PFSK-1 (cell line): ENCODE measurements around the gene NRIP1.

Experiments
- FOXP2 ChIP-seq: optimal IDR thresholded peaks from 2 replicates; pipeline ENCODE3; 2011; ENCODE audit warnings: borderline replicate concordance, control low read depth, inconsistent platforms; ENCODE audit not compliant: insufficient read depth; ENCODE audit errors: extremely low read length, extremely low read depth
- POLR2AphosphoS5 ChIP-seq: IDR thresholded peaks from 2 replicates; pipeline ENCODE4 v1.6.1; 2012; ENCODE audit warnings: low read depth, mild to moderate bottlenecking, control low read depth, low read length, moderate library complexity
- SIN3A ChIP-seq: IDR thresholded peaks from 2 replicates; pipeline ENCODE4 v1.6.1; 2012; ENCODE audit warnings: mild to moderate bottlenecking, low read length, moderate library complexity, borderline replicate concordance; ENCODE audit not compliant: insufficient read depth
- TAF1 ChIP-seq: IDR thresholded peaks from 2 replicates; pipeline ENCODE4 v1.6.1; 2012; ENCODE audit warnings: low read length, control low read depth, borderline replicate concordance; ENCODE audit not compliant: insufficient read depth
- TF ChIP-seq, protein P1 (sequence below), 2 experiments: IDR thresholded peaks; 2 replicates each; pipeline versions ENCODE4 v1.6.1 to v1.8.0; 2011 to 2012; ENCODE audit warnings: low read depth in 2 of 2, low read length in 2 of 2, control low read depth in 1 of 2, inconsistent platforms in 1 of 2, mild to moderate bottlenecking in 1 of 2, moderate library complexity in 1 of 2; ENCODE audit not compliant: insufficient read depth in 1 of 2

DNA sequence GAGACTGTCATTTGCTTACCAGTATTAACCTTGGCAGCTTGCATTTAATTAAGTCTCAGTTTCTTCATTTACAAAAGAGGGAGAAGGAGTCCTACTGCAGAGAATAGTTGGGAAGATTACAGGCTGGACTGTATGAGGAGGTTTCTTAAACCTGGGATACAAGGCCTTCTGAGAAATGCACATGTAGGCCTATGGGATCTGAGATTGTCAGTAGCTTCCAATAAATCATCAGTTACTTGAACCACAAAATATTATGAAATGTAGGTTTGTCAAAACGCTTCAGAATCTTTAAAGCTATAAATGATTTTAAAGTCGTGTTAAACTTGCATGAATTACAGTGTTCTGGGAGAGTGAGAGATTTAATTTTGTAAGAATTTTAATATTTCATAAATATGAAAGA, 69.6 kb downstream of the NRIP1 start:
- no peak for TF ChIP-seq SIN3A
- TF ChIP-seq TAF1: no peak
- TF ChIP-seq POLR2AphosphoS5: no peak
- TF ChIP-seq, protein P1, sequence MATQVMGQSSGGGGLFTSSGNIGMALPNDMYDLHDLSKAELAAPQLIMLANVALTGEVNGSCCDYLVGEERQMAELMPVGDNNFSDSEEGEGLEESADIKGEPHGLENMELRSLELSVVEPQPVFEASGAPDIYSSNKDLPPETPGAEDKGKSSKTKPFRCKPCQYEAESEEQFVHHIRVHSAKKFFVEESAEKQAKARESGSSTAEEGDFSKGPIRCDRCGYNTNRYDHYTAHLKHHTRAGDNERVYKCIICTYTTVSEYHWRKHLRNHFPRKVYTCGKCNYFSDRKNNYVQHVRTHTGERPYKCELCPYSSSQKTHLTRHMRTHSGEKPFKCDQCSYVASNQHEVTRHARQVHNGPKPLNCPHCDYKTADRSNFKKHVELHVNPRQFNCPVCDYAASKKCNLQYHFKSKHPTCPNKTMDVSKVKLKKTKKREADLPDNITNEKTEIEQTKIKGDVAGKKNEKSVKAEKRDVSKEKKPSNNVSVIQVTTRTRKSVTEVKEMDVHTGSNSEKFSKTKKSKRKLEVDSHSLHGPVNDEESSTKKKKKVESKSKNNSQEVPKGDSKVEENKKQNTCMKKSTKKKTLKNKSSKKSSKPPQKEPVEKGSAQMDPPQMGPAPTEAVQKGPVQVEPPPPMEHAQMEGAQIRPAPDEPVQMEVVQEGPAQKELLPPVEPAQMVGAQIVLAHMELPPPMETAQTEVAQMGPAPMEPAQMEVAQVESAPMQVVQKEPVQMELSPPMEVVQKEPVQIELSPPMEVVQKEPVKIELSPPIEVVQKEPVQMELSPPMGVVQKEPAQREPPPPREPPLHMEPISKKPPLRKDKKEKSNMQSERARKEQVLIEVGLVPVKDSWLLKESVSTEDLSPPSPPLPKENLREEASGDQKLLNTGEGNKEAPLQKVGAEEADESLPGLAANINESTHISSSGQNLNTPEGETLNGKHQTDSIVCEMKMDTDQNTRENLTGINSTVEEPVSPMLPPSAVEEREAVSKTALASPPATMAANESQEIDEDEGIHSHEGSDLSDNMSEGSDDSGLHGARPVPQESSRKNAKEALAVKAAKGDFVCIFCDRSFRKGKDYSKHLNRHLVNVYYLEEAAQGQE (IDR thresholded peaks at IDR 0.05; ENCODE audit: insufficient read depth in 1 of 2, low read depth in 2 of 2, low read length in 2 of 2): no peak
- no peak for TF ChIP-seq FOXP2
